ENCODE measurements around the gene NOC4L.

GRCh38 chr12:132110677-132111076 lies 33.6 kb upstream of the NOC4L start:
- TF ChIP-seq CTCF (optimal IDR thresholded peaks at IDR 0.05 in 1 of 3, IDR thresholded peaks at IDR 0.05 in 1 of 3, conservative IDR thresholded peaks at IDR 0.05 in 1 of 3; ENCODE audit: extremely low read depth in 1 of 3, insufficient read depth in 2 of 3, low read length in 3 of 3) (no peak), EZH2 (IDR thresholded peaks at IDR 0.05; ENCODE audit: low read length) (no peak)

Data from keratinocyte (primary cell).